ENCODE results near the gene PLEKHA6.
"Not testable (repeated sequence)": the region's sequence is repeated elsewhere in the genome, so short reads cannot be mapped to it uniquely, and the experiment has no call there.

Gene PLEKHA6

GRCh38 chr1:204335085-204335484 lies 24.6 kb downstream of the PLEKHA6 start:
- no peak for TF ChIP-seq CTCF (IDR thresholded peaks at IDR 0.05; ENCODE audit: low read depth, low read length)
- no peak for DNase-seq (ENCODE audit: extremely low read depth, low read depth)

- TF ChIP-seq CTCF (IDR thresholded peaks at IDR 0.05; ENCODE audit: low read depth, low read length): no peak
Measured at GRCh38 chr1:204334455-204334854, 25.3 kb downstream of the PLEKHA6 start.

DNA sequence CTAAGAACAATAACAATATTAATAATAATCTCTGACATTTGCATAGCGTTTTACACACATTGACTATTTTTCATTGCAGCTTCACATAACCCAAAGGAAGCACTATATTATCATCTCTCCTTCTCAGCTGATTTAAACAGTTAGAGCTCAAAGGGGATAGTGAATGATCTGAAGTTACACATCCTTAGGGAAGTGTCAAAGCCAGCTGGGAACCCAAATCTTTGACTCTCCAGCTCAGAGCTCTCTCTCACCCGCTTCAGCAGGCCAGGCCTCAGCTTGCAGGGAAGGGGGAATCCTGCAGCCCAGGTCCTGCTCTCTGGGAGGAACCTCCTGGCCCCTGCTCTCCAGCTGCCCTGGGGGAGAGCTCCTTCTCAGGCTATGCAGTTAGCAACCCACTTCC lies 26.3 kb downstream of the PLEKHA6 start:
- no peak for DNase-seq (ENCODE audit: extremely low read depth, low read depth)
- no peak for TF ChIP-seq CTCF (IDR thresholded peaks at IDR 0.05; ENCODE audit: low read depth, low read length)

More at GRCh38 chr1:204334455-204334854, 25.3 kb downstream of the PLEKHA6 start:
- DNase-seq (ENCODE audit: extremely low read depth, low read depth): no peak

DNA sequence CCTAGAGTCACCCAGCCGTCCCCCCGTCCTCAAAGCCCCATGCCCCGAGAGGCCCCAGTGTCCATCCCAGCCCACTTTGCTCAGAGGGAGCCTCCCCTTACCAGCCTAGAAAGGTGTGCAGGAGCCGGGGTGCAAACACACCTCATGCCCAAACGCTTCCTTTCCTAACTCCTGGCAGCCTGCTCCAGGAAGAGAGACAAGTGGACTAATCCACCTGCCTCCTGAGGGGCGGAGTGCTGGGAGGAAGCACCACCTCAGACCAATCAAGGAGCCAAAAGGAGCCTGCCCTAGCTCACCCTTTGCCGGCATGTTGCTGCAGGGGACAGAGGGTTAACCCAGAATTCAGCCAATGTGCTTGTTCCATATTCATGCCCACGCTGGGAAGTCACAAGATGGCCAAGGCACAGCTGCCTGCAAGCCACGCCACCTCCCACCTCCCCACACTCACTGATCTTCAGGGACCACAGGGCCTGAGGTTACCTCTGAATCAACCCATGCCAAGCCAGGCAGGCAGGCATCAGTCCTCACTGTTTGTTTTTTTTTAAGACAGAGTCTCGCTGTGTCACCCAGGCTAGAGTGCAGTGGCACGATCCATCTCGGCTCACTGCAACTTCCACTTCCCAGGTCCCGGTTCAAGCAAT lies 27.8 kb downstream of the PLEKHA6 start:
- DNase-seq (ENCODE audit: extremely low read depth, low read depth): no peak
- no peak for TF ChIP-seq CTCF (IDR thresholded peaks at IDR 0.05; ENCODE audit: low read depth, low read length)

DNA sequence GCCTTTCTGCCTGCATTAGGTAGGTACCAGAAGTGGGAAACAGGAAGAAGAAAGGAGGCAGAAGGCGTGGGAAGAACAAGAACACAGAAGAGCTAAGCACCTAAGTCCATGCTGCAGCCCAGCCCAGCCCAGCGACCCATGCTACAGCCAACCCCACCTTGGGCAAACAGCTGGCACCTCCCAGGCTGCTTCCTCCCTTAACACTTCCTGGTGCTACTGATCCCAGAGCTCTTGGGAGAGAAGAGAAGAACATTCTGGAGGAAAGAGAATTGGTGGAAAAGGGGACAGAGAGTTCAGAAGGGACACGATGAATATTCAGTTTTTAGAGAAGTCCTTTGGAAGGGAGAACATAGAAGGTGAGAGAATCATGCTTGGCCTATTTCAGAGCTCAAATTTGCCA lies 28.5 kb downstream of the PLEKHA6 start:
- DNase-seq (ENCODE audit: extremely low read depth, low read depth): no peak
- no peak for TF ChIP-seq CTCF (IDR thresholded peaks at IDR 0.05; ENCODE audit: low read depth, low read length)

DNA sequence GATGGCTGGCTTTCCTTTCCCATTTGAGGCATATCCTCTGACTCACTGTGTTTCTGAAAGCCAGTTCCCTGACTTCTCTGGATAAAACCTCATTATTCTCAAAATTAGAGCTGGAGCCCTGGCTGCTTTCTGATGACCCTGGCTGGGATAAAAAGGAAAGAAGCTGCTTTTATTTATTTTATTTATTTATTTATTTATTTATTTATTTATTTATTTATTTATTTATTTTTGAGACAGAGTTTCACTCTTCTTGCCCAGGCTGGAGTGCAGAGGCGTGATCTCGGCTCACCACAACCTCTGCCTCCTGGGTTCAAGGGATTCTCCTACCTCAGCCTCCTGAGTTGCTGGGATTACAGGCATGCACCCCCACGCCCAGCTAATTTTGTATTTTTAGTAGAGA lies 31.9 kb downstream of the PLEKHA6 start:
- DNase-seq (ENCODE audit: extremely low read depth, low read depth): not testable (repeated sequence)

DNA sequence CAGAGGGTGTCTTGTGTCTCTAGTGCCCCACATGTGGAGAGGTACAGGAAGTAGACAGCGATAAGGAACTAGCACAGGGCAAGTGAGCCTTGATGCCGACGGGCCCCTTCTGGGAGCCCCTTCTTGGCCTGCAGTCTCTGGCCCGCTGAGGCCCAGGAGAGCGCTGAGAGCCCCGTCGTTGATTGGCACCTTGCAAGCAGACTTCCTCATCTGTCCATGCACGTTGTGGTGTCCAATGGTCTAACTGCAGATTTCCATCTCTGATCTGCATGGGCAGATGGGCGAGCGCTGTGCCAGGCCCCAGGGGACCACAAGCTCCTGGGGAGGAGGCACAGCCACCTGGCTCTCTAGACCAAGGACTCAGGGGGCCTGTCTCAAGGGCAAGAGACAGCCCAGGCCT lies 32.4 kb downstream of the PLEKHA6 start:
- no peak for DNase-seq (ENCODE audit: extremely low read depth, low read depth)
- no peak for TF ChIP-seq CTCF (IDR thresholded peaks at IDR 0.05; ENCODE audit: low read depth, low read length)

- no peak for TF ChIP-seq CTCF (IDR thresholded peaks at IDR 0.05; ENCODE audit: low read depth, low read length)
- DNase-seq (ENCODE audit: extremely low read depth, low read depth): no peak
Measured at GRCh38 chr1:204326771-204327300, 32.9 kb downstream of the PLEKHA6 start.
